Middle frontal gyrus (tissue), 1 donor: ENCODE data around the gene KIF16B.
A peak's percentile ranks its signal among the peaks of the same experiment; 100 is the strongest.
"Not testable (repeated sequence)": the region's sequence is repeated elsewhere in the genome, so short reads cannot be mapped to it uniquely, and the experiment has no call there.

Source experiments
- DNase-seq: peaks from one replicate; pipeline ENCODE4 v3.0.0-alpha.2; 2015; ENCODE audit warnings: low spot score; ENCODE audit errors: extremely low spot score

KIF16B gene

DNA sequence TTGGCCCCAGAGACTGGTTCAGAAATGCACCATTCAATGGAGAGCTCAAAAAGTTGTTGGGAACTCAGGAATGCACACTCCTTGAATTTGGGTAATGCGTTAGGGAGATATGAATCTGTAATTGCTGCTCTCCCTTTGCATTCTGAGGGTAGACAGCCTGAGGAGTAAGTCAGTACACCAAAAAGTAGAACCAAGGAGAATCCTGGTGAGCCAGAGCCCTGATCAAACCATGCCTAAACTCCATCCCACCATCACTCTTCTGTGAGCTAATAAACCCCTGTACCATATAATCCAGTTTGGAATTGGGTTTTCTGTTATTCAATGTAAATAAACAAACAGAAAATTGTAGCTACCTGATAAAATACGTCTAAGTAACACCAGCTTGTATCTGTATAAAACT, 90.2 kb downstream of the KIF16B start:
- DNase-seq: no peak

GRCh38 chr20:16481977-16482376, 91.3 kb downstream of the KIF16B start:
- no peak for DNase-seq

- DNase-seq: no peak
These were observed 93.6 kb downstream of the KIF16B start for GRCh38 chr20:16479666-16480065.

DNA sequence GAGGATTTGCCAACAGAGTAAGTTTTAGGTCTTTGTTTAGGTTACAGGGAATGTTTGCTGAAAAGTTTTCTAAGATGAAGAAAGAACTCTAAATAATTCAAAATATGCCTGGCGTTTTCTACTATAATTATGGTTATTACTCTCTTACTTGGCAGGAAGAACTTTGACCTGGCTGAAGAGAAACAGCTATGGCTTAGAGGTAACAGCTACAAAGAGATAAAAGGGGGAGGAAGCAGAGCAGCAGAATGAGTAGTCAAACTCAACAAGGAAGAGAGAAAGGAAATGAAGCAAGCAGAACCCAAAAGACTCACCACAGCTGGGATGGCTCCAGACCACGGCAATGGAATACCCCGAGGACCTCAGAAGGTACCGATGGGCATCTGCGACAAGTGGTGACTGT, 95.6 kb downstream of the KIF16B start:
- no peak for DNase-seq

- DNase-seq: no peak
These were observed 97.2 kb downstream of the KIF16B start for GRCh38 chr20:16476032-16476431.

GRCh38 chr20:16475225-16475624, 98.0 kb downstream of the KIF16B start:
- DNase-seq: no peak

- no peak for DNase-seq
These were observed 98.9 kb downstream of the KIF16B start for GRCh38 chr20:16474363-16474762.

GRCh38 chr20:16472045-16472872, 101.0 kb downstream of the KIF16B start:
- DNase-seq: no peak

GRCh38 chr20:16469395-16469905, 103.8 kb downstream of the KIF16B start:
- no peak for DNase-seq

DNA sequence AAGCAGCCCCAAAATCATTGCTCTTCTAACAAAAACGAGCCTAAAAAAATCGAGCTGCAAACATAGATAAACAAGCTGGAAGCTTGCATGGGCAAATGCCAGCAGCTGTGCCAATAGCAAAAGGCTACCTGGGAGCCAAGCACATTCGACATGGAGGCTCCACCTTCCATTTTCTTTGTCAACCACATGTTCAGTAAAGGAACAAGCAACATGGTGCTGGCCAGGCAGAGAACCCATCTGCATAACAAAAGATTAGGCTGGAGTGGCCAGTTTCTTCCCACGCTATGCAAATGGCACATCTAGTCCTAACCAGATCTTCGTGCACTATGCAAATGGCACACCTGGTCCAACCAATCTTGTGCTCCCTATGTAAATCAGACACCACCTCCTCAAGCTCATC, 110.5 kb downstream of the KIF16B start:
- DNase-seq: no peak

DNA sequence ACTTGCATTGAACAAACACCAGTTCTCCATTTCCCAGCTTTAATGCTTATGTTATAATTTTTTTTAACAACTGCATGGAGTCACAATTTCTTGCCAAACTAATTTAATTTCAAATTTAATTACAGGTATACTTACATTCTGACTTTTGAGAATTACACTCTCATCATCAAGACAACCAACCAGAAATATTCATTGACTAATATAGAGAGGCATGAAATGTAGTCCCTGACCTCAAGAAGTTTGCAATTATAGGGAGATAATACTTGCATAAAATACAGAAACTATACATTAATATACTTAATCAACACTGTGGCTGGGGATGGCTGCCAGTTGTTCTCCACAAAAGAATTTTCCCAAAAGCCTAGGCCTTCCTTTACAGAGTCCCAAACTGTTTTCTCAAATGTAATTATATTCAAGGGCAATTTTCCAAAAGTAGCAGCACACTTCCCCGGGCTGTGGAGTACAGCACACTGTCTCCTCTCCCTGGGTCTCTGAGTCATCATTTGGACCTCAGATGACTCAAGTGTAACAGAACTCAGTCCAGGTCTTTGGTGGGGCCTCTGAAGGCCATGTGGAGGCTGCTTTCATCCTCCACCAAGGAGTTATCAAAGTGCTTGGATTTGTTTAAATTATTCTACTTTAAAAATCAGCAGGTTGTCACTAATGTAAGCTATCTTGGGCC, 114.1 kb downstream of the KIF16B start:
- DNase-seq: no peak

GRCh38 chr20:16457514-16457913, 115.7 kb downstream of the KIF16B start:
- DNase-seq: no peak

GRCh38 chr20:16455324-16455723, 117.9 kb downstream of the KIF16B start:
- DNase-seq: no peak

DNA sequence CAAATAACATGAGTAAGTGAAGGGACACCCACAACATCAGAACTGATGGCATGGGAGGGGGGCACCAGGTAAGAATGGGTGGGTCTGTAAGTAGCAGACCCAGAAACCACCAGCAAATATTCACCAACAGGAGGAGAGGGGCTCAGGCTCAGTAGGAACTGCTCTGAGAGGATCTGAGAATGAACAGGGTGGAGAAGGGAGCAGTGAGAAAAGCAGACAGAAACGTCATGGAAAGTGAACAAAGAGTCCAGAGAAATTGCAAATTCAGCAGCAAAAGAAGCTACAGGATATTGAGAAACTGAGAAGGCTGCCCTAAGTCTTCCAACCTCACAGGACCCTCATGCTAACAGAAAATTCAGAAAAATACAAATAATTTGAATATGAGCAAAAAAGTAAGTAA, 121.3 kb downstream of the KIF16B start:
- no peak for DNase-seq

DNA sequence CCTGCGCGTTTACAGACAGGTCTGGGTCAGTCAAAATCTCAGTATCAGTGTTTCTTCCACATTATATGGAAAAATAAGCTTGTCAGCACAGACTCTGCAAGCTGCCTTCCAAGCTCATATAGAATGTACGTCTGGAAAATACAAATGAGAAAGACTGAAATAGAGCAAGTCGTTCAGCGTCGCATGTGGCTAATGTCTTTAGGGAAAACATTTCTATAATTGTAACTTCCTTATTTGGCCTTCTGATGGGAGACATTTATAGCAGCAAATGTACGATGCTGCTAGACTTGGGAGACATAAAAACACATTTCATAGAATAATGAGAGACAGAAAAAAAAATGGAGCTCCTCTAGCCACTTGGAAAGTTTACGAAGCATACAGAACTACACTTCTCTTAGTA, 122.2 kb downstream of the KIF16B start:
- DNase-seq: peak; percentile 37

GRCh38 chr20:16446991-16447390, 126.3 kb downstream of the KIF16B start:
- DNase-seq: no peak

DNA sequence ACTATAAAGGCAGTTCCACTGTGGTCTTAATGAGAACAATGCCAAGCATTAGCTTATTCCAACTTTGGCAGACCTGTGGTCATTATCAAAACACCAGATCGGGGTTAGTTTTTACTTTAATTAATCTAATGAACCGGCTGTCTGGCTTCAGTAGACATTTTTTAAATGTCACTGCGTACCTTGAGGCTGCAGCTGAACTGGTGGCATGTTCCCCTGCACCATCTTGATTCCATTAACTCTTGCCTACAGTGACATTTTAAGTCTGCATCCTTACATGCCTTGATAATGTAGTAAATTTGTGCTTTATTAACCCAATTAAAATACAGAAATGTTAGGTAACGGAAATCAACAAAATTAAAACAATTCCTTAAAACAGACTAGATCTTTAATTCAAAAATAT, 127.0 kb downstream of the KIF16B start:
- DNase-seq: no peak

DNA sequence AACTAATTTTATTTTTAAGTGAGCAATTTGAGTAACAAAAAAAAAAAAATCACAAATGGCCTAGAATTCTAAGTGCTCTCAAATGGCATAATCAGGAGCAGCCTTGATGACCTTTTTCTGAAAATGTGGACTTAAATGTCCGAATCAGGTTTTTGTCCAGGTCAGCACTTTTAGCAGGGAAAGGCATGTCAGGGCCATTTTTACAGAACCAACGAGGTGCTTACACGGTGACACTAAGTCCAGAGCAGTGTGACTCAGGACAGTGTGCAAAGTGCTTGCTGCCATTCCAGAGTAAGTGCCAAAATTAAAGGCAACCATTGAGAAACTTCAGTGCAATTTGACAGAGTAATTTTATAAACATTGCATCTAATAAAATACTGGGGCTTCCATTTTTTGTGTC, 127.8 kb downstream of the KIF16B start:
- no peak for DNase-seq

- no peak for DNase-seq
These were observed 129.0 kb downstream of the KIF16B start for GRCh38 chr20:16444057-16444777.

DNA sequence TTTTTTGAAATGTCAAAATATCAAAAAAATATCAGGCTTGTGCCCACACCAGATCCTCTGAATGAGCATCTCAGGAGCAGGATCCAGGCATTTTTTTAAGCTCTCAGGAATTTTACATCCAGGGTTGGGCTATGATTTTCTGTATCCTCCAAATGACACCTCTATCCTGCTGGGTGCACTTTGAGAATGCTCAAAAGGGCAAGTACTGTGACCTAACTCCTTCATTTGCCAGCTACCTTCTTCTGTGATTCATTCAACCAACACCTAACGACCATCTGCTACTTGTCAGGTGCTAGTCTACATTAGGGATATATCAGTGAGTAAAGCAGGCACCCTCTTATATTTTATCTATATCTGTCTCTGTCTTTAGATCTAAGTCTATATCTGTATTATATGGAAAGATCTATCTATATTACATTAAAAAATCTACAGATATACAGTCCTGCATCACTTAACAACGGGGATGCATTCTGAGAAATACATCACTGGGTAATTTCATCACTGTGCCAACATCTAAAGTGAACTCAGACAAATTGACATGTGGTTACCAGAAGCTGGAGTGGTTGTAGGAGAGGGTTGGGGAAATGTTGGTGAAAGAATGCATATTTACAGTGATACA, 131.6 kb downstream of the KIF16B start:
- DNase-seq: no peak

- DNase-seq: no peak
These were observed 132.6 kb downstream of the KIF16B start for GRCh38 chr20:16440686-16441085.

GRCh38 chr20:16439540-16439939, 133.7 kb downstream of the KIF16B start:
- not testable (repeated sequence) for DNase-seq
